ENCODE results near the gene ADAMTS12.

DNA sequence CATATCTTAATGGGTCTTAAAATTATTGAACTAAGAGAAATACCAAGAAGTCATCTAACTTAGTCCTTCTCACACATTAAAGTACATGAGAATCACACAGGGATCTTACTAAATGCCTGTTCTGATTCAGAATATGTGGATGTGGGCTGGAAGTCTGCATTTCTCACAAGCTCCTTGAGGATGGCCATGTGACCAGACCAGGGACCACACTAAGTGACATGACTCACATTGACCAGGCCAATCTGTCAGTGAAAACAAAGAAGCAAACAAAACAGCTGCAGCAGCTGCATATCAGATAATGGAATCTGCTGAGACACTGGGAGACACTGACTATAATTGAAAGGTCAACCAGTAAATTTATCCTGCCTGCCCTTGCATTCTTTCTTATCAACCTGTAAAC, 110.5 kb downstream of the ADAMTS12 start:
- TF ChIP-seq, protein P1, sequence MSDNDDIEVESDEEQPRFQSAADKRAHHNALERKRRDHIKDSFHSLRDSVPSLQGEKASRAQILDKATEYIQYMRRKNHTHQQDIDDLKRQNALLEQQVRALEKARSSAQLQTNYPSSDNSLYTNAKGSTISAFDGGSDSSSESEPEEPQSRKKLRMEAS (IDR thresholded peaks at IDR 0.05): no peak
- TF ChIP-seq, protein P2, sequence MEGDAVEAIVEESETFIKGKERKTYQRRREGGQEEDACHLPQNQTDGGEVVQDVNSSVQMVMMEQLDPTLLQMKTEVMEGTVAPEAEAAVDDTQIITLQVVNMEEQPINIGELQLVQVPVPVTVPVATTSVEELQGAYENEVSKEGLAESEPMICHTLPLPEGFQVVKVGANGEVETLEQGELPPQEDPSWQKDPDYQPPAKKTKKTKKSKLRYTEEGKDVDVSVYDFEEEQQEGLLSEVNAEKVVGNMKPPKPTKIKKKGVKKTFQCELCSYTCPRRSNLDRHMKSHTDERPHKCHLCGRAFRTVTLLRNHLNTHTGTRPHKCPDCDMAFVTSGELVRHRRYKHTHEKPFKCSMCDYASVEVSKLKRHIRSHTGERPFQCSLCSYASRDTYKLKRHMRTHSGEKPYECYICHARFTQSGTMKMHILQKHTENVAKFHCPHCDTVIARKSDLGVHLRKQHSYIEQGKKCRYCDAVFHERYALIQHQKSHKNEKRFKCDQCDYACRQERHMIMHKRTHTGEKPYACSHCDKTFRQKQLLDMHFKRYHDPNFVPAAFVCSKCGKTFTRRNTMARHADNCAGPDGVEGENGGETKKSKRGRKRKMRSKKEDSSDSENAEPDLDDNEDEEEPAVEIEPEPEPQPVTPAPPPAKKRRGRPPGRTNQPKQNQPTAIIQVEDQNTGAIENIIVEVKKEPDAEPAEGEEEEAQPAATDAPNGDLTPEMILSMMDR (IDR thresholded peaks at IDR 0.05; ENCODE audit: low read depth, low read length, missing input control): no peak
- TF ChIP-seq JUND (IDR thresholded peaks at IDR 0.05): no peak

Data from liver (tissue), 3 donors.